Stimulated activated CD4-positive, alpha-beta T cell treated with anti-CD3 and anti-CD28 coated beads, Interleukin-4, amount 100 ng/mL, for 4 hours (primary cell): Measurements from ENCODE around the gene DNAAF8.
"Not testable (repeated sequence)": the region's sequence is repeated elsewhere in the genome, so short reads cannot be mapped to it uniquely, and the experiment has no call there.

Source experiments
- DNase-seq, 2 experiments: peaks; one replicate each; pipeline ENCODE4 v3.0.0-alpha.2; 2020

Gene DNAAF8

GRCh38 chr16:4724661-4725270 is 9.6 kb upstream of the DNAAF8 start:
- DNase-seq: no peak

- DNase-seq: no peak
Observed at GRCh38 chr16:4726616-4727015, 7.7 kb upstream of the DNAAF8 start.

GRCh38 chr16:4728676-4729075 is 5.7 kb upstream of the DNAAF8 start:
- no peak for DNase-seq

GRCh38 chr16:4729876-4730275 is 4.5 kb upstream of the DNAAF8 start:
- DNase-seq: no peak

GRCh38 chr16:4733211-4733742 is 1.1 kb upstream of the DNAAF8 start:
- DNase-seq: no peak

GRCh38 chr16:4733747-4734062 is 632 bp upstream of the DNAAF8 start:
- DNase-seq: peak; percentile 25 to 29

GRCh38 chr16:4734730-4735535 is 596 bp downstream of the DNAAF8 start:
- DNase-seq: peak; percentile 89 to 95

GRCh38 chr16:4736546-4736945 is 2.2 kb downstream of the DNAAF8 start:
- no peak for DNase-seq

- no peak for DNase-seq
Observed at GRCh38 chr16:4737545-4737944, 3.2 kb downstream of the DNAAF8 start.

- not testable (repeated sequence) for DNase-seq
Observed at GRCh38 chr16:4738370-4738769, 4.0 kb downstream of the DNAAF8 start.

GRCh38 chr16:4743226-4743878 is 9.0 kb downstream of the DNAAF8 start:
- DNase-seq: no peak

GRCh38 chr16:4744555-4745273 is 10.4 kb downstream of the DNAAF8 start:
- DNase-seq: no peak

- no peak for DNase-seq
Observed at GRCh38 chr16:4745274-4745569, 10.9 kb downstream of the DNAAF8 start.

- DNase-seq: no peak
Observed at GRCh38 chr16:4746215-4746614, 11.9 kb downstream of the DNAAF8 start.

GRCh38 chr16:4746991-4747574 is 12.7 kb downstream of the DNAAF8 start:
- DNase-seq: no peak

- no peak for DNase-seq
Observed at GRCh38 chr16:4747906-4748681, 13.8 kb downstream of the DNAAF8 start.

- DNase-seq: no peak
Observed at GRCh38 chr16:4748682-4749411, 14.5 kb downstream of the DNAAF8 start.

GRCh38 chr16:4749700-4750257 is 15.4 kb downstream of the DNAAF8 start:
- no peak for DNase-seq

- DNase-seq: no peak
Observed at GRCh38 chr16:4750896-4751295, 16.6 kb downstream of the DNAAF8 start.

GRCh38 chr16:4752351-4753100 is 18.2 kb downstream of the DNAAF8 start:
- DNase-seq: no peak
